SU-DHL-6 (cell line): ENCODE data around the gene PELI3.

ENCODE experiments used
- H2AFZ ChIP-seq: fragments of 200-600 bp; sonication (generic); 2 replicates; pipeline ENCODE4 v1.6.1; 2014; ENCODE audit warnings: low read depth, mild to moderate bottlenecking, moderate library complexity, mixed read lengths, antibody characterized with exemption, low read length; ENCODE audit not compliant: severe bottlenecking
- H3F3A ChIP-seq: fragments of 200-600 bp; shearing (Covaris generic); 2 replicates; pipeline ENCODE4 v1.6.0; 2016; ENCODE audit warnings: antibody characterized with exemption, mild to moderate bottlenecking; ENCODE audit not compliant: insufficient read depth
- H3K27ac ChIP-seq: fragments of 200-600 bp; sonication (generic); 2 replicates; pipeline ENCODE4 v1.5.1; 2016; ENCODE audit warnings: low read depth, mild to moderate bottlenecking, low read length, moderate library complexity, mixed read lengths
- H3K27me3 ChIP-seq: fragments of 200-600 bp; sonication (generic), shearing (Covaris generic); 2 replicates; pipeline ENCODE4 v1.6.0; 2014; ENCODE audit warnings: mild to moderate bottlenecking, low read length
- H3K36me3 ChIP-seq: fragments of 200-600 bp; sonication (generic); 2 replicates; pipeline ENCODE4 v1.6.1; 2014; ENCODE audit warnings: mild to moderate bottlenecking, low read length, mixed read lengths
- H3K4me2 ChIP-seq: fragments of 300-600, 200-600 bp; shearing (Covaris generic), sonication (generic); 2 replicates; pipeline ENCODE4 v1.6.0; 2014; ENCODE audit warnings: low read length, low read depth, mild to moderate bottlenecking; ENCODE audit not compliant: poor library complexity, severe bottlenecking
- H3K4me3 ChIP-seq: fragments of 200-600 bp; sonication (generic); 2 replicates; pipeline ENCODE4 v1.5.1; 2014; ENCODE audit warnings: antibody characterized with exemption, low read length, mild to moderate bottlenecking, mixed read lengths; ENCODE audit not compliant: insufficient read depth, poor library complexity, severe bottlenecking
- H3K79me2 ChIP-seq: fragments of 200-600 bp; sonication (generic); 2 replicates; pipeline ENCODE4 v1.6.1; 2014; ENCODE audit warnings: mild to moderate bottlenecking, low read length, moderate library complexity; ENCODE audit not compliant: insufficient read depth
- H3K9ac ChIP-seq: fragments of 200-600 bp; sonication (generic); 2 replicates; pipeline ENCODE4 v1.7.0; 2014; ENCODE audit warnings: mild to moderate bottlenecking, low read length
- H3K9me2 ChIP-seq: fragments of 200-600 bp; sonication (generic); replicated peaks from 2 replicates; pipeline ENCODE4 v1.6.1; 2014; ENCODE audit warnings: low read length; ENCODE audit not compliant: insufficient read depth
- H3K9me3 ChIP-seq: fragments of 200-600 bp; sonication (generic); 2 replicates; pipeline ENCODE4 v1.6.1; 2014; ENCODE audit warnings: low read length, mixed read lengths; ENCODE audit not compliant: insufficient read depth
- H4K20me1 ChIP-seq: fragments of 200-600 bp; sonication (generic); 2 replicates; pipeline ENCODE4 v1.6.1; 2014; ENCODE audit warnings: low read depth, mild to moderate bottlenecking, antibody characterized with exemption, low read length, moderate library complexity, mixed read lengths
- EZH2phosphoT487 ChIP-seq: fragments of 200-600 bp; sonication (generic), shearing (Covaris generic); conservative IDR thresholded peaks from 2 replicates; pipeline ENCODE4 v1.6.1; 2018; ENCODE audit warnings: mild to moderate bottlenecking, antibody characterized with exemption, low read length, moderate library complexity, mixed read lengths
- TF ChIP-seq, protein P1 (sequence below): fragments of 200-600 bp; sonication (generic); IDR thresholded peaks from one replicate; pipeline ENCODE4 v1.5.1; 2017; ENCODE audit warnings: antibody characterized with exemption, mild to moderate bottlenecking, low read length, moderate library complexity; ENCODE audit not compliant: insufficient read depth, poor library complexity, severe bottlenecking

Gene PELI3

DNA sequence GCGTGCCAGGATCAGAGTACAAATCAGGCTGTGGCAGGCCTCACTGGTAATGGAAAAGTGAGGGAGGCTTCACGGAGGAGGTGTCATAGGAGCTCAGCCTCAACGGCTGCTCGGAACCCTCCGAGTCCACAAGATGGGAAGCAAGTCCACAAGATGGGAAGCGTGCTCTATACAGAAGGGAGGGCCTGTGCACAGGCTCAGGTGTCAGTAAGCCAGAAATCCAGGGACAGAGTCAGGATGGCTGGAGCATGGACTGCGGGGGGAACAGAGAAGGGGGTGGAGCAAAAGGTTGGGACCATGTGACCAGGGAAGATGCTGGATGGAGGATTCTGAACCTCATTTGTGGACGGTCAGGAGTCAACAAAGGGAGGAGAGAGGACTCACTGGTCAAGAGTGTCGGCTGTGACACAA, 10.1 kb downstream of the PELI3 start:
- Histone ChIP-seq H3K4me3 (no peak overlapping the region), H3K9me2 (no peaks in the 10 kb centered on the region), H3K79me2 (0 out of 2 replicates have a peak, but pooled peaks cover 11% of the 10 kb centered on the region), H4K20me1 (no peaks in the 10 kb centered on the region), H3K27me3 (no peaks in the 10 kb centered on the region), H3K4me2 (no peak overlapping the region), H3K27ac (no peak overlapping the region), H3F3A (no peaks in the 10 kb centered on the region), H3K9me3 (no peaks in the 10 kb centered on the region), H3K9ac (no peak overlapping the region), H3K36me3 (no peaks in the 10 kb centered on the region), H2AFZ (no peak overlapping the region)
- no peak for TF ChIP-seq EZH2phosphoT487

DNA sequence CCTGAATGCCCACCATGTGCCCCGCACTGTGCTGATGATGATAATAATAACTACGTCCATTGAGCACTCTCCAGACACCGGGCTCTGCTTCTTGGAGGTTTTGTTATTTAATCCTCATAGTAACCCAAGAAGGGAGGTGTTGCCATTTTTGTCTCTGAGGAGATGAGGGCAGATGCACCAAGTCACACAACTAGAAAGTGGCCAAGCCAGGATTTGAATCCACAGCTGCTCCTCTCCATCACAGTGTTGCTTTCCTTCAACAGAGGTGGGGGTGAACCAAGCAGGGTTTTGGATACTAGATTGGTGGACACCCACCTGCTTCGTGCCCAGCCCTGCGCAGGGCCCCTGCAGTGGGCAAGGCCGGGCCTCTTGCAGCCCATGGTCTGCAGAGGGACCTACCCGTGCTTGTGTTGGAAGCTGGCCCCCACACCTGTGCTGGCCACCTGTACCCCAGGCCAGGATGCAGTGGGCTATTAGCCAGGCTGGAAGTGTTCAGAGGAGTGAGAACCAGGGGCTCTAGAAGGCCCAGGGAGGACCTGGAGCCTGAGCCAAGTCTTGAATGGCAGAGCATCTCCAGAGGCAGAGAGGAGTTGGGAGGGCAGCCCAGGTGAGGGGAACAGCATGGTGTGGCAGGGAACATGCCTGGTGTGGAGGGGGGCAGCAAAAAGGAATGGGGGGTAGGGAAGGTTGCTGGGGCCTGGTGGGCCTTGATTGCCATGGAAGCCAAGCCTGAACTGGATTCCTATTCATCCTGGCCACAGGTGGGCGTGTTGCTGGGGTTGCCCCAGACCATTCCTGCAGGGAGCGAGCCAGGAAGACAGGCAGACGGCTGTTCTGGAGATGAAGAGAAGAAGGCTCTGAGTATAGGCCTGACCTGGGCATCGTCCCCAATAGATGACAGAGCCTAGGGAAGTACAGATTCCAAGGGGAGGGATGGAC, 10.8 kb downstream of the PELI3 start:
- Histone ChIP-seq H3K4me2 (no peak overlapping the region), H2AFZ (no peak overlapping the region), H3K9me2 (no peaks in the 10 kb centered on the region), H3K27ac (no peak overlapping the region), H3F3A (no peaks in the 10 kb centered on the region), H3K9me3 (no peaks in the 10 kb centered on the region), H4K20me1 (no peaks in the 10 kb centered on the region), H3K36me3 (no peaks in the 10 kb centered on the region), H3K79me2 (0 out of 2 replicates have a peak, but pooled peaks cover 11% of the 10 kb centered on the region), H3K9ac (no peak overlapping the region), H3K27me3 (no peaks in the 10 kb centered on the region), H3K4me3 (no peak overlapping the region)
- TF ChIP-seq, protein P1, sequence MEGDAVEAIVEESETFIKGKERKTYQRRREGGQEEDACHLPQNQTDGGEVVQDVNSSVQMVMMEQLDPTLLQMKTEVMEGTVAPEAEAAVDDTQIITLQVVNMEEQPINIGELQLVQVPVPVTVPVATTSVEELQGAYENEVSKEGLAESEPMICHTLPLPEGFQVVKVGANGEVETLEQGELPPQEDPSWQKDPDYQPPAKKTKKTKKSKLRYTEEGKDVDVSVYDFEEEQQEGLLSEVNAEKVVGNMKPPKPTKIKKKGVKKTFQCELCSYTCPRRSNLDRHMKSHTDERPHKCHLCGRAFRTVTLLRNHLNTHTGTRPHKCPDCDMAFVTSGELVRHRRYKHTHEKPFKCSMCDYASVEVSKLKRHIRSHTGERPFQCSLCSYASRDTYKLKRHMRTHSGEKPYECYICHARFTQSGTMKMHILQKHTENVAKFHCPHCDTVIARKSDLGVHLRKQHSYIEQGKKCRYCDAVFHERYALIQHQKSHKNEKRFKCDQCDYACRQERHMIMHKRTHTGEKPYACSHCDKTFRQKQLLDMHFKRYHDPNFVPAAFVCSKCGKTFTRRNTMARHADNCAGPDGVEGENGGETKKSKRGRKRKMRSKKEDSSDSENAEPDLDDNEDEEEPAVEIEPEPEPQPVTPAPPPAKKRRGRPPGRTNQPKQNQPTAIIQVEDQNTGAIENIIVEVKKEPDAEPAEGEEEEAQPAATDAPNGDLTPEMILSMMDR = no peak
- no peak for TF ChIP-seq EZH2phosphoT487

DNA sequence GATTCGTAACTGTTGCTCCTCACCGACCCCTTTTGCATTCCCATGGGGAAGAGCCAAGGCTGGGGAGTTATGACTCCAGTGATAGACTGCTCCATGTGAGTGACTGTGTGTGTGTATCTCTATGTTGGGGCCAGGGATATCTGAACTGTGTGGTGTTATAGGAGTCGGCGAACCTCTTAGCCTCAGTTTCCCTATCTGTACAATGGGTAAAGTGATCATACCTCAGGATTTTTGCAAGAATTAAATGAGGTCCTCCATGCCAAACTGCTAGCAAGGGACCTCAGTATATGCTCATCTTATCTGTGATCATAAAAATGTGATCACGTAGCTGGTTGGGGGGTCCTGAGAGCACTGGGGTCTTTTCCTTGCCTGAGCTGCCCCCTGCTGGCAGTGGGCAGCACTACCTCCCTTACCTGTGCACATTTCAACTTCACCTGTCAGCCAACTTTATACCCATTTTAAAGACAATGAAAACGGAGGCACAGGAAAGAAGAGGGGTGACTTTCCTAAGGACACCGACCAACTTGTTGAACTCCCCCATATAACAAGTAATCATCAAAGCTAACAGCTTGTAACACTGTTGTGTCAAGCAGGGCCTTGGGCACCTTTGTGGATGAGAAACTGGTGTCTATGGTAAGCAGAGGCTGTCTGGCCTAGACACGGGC, 12.2 kb downstream of the PELI3 start:
- H3K4me3 ChIP-seq = peak overlapping the region; percentile 85
- no peaks in the 10 kb centered on the region for H3K36me3 ChIP-seq
- no peak overlapping the region for H3K27ac ChIP-seq
- TF ChIP-seq, protein P1 = peak; percentile 95
- TF ChIP-seq EZH2phosphoT487 = no peak
- H4K20me1 ChIP-seq = no peaks in the 10 kb centered on the region
- 0 out of 2 replicates have a peak, but pooled peaks cover 11% of the 10 kb centered on the region for H3K79me2 ChIP-seq
- no peaks in the 10 kb centered on the region for H3K9me3 ChIP-seq
- no peaks in the 10 kb centered on the region for H3K27me3 ChIP-seq
- no peak overlapping the region for H2AFZ ChIP-seq
- H3K9ac ChIP-seq = peak overlapping the region; percentile 77
- no peaks in the 10 kb centered on the region for H3F3A ChIP-seq
- H3K9me2 ChIP-seq = no peaks in the 10 kb centered on the region
- peak overlapping the region; percentile 75 for H3K4me2 ChIP-seq
